Left ventricle myocardium inferior (tissue), 1 donor: ENCODE results near the gene RTKN2. TPM values are rescaled to one million over a fixed set of nuclear protein-coding genes. Genes with fewer than 3 reads are reported as not detected.

ENCODE experiments used
- DNase-seq: peaks from one replicate; pipeline ENCODE4 v3.0.0-alpha.2; 2020
- H3K27ac ChIP-seq: fragments of 200-600 bp; replicated peaks from 2 replicates; pipeline ENCODE4 v1.8.0; 2021
- H3K27me3 ChIP-seq: fragments of 200-600 bp; 2 replicates; pipeline ENCODE4 v1.8.0; 2021; ENCODE audit warnings: low read depth
- H3K36me3 ChIP-seq: fragments of 200-600 bp; 2 replicates; pipeline ENCODE4 v1.8.0; 2021
- H3K4me1 ChIP-seq: fragments of 200-600 bp; 2 replicates; pipeline ENCODE4 v1.8.0; 2021
- H3K4me3 ChIP-seq: fragments of 200-600 bp; 2 replicates; pipeline ENCODE4 v1.8.0; 2021; ENCODE audit warnings: mild to moderate bottlenecking, moderate library complexity
- H3K9me3 ChIP-seq: fragments of 200-600 bp; replicated peaks from 2 replicates; pipeline ENCODE4 v1.8.0; 2021
- intact Hi-C: fragments of 100-400 bp; cut with micrococcal nuclease; formaldehyde crosslinking; loops from one replicate; pipeline ENCODE4 v1.11.0; 2022
- total RNA-seq: library from RNA; stranded (reverse); fragmentation: NEBNext Ultra II Directional; extraction: Animal tissue kit (Norgen Biotek cat#: 25700); gene quantifications from one replicate; pipeline ENCODE4 v1.2.1, GENCODE V29; 2021
- TF ChIP-seq, protein P1 (sequence below): fragments of 200-600 bp; IDR thresholded peaks from 2 replicates; pipeline ENCODE4 v1.8.0; 2021; ENCODE audit warnings: antibody characterized with exemption, mild to moderate bottlenecking, borderline replicate concordance
- donor health status: DM: no; HTN: yes; CAD: no; lungs with severe emphysema.

RTKN2 gene
- total RNA-seq, 1 donor from 2014 or later: not detected

DNA sequence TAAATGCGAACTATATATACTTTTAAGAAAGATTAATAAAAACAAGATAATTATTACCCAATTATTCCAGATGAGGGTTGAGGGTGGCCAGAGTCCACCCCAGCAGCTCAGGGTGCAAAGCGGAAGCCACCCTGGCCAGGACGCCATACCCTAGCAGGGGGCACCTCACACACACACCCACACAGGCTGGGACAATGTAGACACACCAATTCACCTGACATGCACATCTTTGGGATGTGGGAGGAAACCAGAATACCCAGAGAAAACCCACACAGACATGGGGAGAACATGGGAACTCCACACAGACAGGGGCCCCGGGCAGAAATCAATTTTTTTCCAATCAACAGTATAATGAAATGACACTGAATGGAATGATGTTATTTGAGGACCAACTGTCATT lies 86.0 kb downstream of the RTKN2 start:
- Histone ChIP-seq H3K36me3 (no peaks in the 10 kb centered on the region), H3K4me1 (no peaks in the 10 kb centered on the region), H3K9me3 (peaks cover 7% of the 10 kb centered on the region), H3K4me3 (no peak overlapping the region), H3K27me3 (no peaks in the 10 kb centered on the region), H3K27ac (no peak overlapping the region)
- intact Hi-C loops: no loop called here
- TF ChIP-seq, protein P1, sequence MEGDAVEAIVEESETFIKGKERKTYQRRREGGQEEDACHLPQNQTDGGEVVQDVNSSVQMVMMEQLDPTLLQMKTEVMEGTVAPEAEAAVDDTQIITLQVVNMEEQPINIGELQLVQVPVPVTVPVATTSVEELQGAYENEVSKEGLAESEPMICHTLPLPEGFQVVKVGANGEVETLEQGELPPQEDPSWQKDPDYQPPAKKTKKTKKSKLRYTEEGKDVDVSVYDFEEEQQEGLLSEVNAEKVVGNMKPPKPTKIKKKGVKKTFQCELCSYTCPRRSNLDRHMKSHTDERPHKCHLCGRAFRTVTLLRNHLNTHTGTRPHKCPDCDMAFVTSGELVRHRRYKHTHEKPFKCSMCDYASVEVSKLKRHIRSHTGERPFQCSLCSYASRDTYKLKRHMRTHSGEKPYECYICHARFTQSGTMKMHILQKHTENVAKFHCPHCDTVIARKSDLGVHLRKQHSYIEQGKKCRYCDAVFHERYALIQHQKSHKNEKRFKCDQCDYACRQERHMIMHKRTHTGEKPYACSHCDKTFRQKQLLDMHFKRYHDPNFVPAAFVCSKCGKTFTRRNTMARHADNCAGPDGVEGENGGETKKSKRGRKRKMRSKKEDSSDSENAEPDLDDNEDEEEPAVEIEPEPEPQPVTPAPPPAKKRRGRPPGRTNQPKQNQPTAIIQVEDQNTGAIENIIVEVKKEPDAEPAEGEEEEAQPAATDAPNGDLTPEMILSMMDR: no peak
- DNase-seq: no peak

DNA sequence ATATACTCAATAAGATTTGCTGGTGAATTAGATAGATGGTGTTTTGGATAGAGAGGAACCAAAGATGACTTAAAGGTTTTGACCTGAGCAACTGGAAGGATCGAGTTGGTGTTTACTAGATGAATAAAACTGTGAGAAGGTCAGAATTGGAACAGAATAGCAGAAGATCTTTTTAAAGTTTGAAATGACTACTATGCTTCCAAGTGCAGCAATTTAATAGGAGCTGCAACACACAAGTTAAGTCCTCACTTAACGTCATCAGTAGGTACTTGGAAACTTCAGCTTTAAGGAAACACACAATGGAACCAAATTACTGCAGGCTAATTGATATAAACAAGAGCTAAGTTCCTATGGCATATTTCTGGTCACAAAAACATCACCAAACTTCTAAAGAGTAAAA lies 86.5 kb downstream of the RTKN2 start:
- Histone ChIP-seq H3K27ac (no peak overlapping the region), H3K36me3 (no peaks in the 10 kb centered on the region), H3K4me3 (no peak overlapping the region), H3K4me1 (no peaks in the 10 kb centered on the region), H3K9me3 (peaks cover 11% of the 10 kb centered on the region), H3K27me3 (no peaks in the 10 kb centered on the region)
- TF ChIP-seq, protein P1: no peak
- DNase-seq: no peak
- intact Hi-C loops: no loop called here

DNA sequence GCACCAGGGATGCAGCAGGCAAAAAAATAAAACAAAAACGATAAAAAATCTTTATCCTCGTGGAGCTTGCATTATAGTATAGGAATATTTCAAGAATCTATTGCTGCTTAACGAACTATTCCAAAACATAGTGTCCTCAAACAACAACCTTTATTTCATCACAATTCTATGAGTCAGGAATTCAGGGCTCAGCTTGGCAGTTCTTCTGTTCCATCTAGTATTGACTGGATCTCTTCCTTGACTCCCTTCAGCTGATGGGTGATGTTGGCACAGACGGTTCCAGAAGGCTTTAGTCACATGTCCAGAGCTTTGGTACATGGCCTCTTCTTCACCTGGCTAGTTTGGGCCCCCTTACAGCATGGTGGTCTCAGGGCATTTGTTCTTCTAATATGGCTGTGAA lies 88.0 kb downstream of the RTKN2 start:
- no peak for DNase-seq

DNA sequence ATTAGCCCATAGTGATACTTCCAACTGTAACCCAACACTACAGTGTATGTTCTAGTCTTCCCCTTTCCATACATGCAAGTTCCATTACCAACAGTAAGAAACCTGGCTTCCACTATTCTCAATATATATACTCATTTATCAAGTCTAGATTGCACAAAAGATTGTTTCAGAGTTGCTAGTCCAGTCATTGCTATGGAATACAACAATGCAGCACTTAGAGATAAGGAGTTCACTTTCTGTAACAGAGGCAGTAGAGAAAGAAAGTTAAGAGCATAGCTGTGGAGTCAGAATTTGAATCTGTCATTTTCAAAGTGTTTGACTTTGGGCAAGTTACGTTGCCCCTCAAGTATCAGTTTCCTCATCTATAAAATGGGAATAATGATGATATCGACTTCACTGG lies 90.1 kb downstream of the RTKN2 start:
- TF ChIP-seq, protein P1: no peak
- DNase-seq: no peak
- no peaks in the 10 kb centered on the region for H3K4me1 ChIP-seq
- H3K4me3 ChIP-seq: no peak overlapping the region
- H3K9me3 ChIP-seq: peaks cover 17% of the 10 kb centered on the region
- intact Hi-C loops: no loop called here
- H3K27me3 ChIP-seq: no peaks in the 10 kb centered on the region
- no peak overlapping the region for H3K27ac ChIP-seq
- H3K36me3 ChIP-seq: no peaks in the 10 kb centered on the region

More for the DNA sequence above, 88.0 kb downstream of the RTKN2 start:
- Histone ChIP-seq H3K27ac (no peak overlapping the region), H3K27me3 (no peaks in the 10 kb centered on the region), H3K36me3 (no peaks in the 10 kb centered on the region), H3K4me3 (no peak overlapping the region), H3K9me3 (peaks cover 17% of the 10 kb centered on the region), H3K4me1 (no peaks in the 10 kb centered on the region)
- intact Hi-C loops: no loop called here
- TF ChIP-seq, protein P1: no peak

DNA sequence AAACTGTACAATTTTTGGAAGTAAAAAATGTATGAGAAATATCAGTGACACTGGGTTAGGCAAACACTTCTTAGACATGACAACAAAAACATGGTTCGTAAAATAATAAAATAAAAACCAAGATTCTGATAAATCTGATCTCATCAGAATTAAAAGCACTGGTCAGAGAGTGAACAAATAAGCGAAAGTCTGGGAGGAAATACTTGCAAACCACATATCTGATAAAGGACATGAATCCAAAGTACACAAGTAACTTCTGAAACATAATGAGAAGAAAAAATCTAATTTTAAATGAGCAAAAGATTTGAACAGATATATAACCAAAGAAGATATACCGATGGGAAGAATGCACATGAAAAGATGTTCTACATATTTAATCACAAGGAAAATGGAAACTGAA lies 91.5 kb downstream of the RTKN2 start:
- intact Hi-C loops: no loop called here
- no peak for DNase-seq
- TF ChIP-seq, protein P1: no peak
- no peak overlapping the region for H3K27ac ChIP-seq
- H3K9me3 ChIP-seq: peaks cover 28% of the 10 kb centered on the region
- H3K4me1 ChIP-seq: no peaks in the 10 kb centered on the region
- no peak overlapping the region for H3K4me3 ChIP-seq
- no peaks in the 10 kb centered on the region for H3K27me3 ChIP-seq
- no peaks in the 10 kb centered on the region for H3K36me3 ChIP-seq

DNA sequence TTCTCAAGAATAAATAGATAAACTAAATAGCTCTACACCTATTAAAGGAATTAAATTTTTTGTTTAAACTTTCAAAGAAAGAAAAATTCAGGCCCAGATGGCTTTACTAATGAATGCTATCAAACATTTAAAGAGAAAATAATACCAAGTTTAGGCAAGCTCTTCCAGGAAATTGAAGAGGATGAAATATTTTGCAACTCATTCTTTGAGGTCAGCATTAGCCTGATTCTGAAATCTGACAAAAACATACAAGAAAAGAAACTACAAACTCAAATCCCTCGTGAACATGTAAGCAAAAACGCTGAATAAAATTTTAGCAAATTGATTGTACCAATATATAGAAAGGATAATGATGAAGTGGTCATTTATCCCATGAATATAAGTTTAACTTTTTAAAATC lies 93.4 kb downstream of the RTKN2 start:
- Histone ChIP-seq H3K4me3 (no peak overlapping the region), H3K36me3 (no peaks in the 10 kb centered on the region), H3K27ac (no peak overlapping the region), H3K9me3 (peaks cover 33% of the 10 kb centered on the region), H3K4me1 (no peaks in the 10 kb centered on the region), H3K27me3 (no peaks in the 10 kb centered on the region)
- no peak for DNase-seq
- intact Hi-C loops: no loop called here
- TF ChIP-seq, protein P1: no peak
